SK-N-SH treated with all-trans-retinoic acid at 6 μM for 48 hours (cell line): ENCODE measurements around the gene CHST6.

Experiments used
- ARNTL ChIP-seq: fragments of 450-650 bp; formaldehyde crosslinking; IDR thresholded peaks from 2 replicates; pipeline ENCODE4 v1.5.0; 2020; ENCODE audit warnings: low read depth, mild to moderate bottlenecking, moderate library complexity, borderline replicate concordance
- SNAI2 ChIP-seq: fragments of 250-450 bp; sonication (Bioruptor Pico); IDR thresholded peaks from 2 replicates; pipeline ENCODE4 v1.5.0; 2020; ENCODE audit warnings: mild to moderate bottlenecking, moderate library complexity
- TCF4 ChIP-seq: fragments of 250-450 bp; sonication (Bioruptor Pico); IDR thresholded peaks from 2 replicates; pipeline ENCODE4 v1.8.0; 2021; ENCODE audit warnings: mild to moderate bottlenecking, moderate library complexity, borderline replicate concordance
- TOX ChIP-seq: fragments of 250-450 bp; sonication (Bioruptor Pico); IDR thresholded peaks from 2 replicates; pipeline ENCODE4 v1.8.0; 2021; ENCODE audit warnings: mild to moderate bottlenecking, moderate library complexity, borderline replicate concordance
- TF ChIP-seq, protein P1 (sequence below): fragments of 250-450 bp; sonication (Bioruptor Pico); IDR thresholded peaks from 2 replicates; pipeline ENCODE4 v1.8.0; 2021; ENCODE audit warnings: low read depth, mild to moderate bottlenecking, moderate library complexity, borderline replicate concordance

DNA sequence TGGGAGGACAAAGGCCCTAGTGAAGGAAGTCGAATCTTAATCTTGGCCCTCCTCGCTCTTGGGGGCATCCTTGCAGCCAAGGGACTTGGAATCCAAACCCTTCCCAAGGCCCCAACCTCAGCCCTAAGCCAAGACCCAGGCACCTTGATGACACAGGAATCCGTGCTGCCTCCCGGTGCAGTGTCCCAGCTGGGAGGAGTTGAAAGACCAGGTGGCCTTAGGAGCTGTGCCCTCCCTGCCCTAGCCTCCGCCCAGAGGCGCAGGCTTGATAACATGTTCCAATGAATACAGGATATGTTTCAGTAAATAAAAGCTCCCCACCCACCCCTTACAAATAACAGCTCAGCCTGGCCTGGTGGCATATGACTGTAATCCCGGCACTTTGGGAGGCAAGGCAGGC is 40.7 kb upstream of the CHST6 start, which contains the start of gene CHST5:
- TF ChIP-seq SNAI2 (CRISPR knock-in tag) (no peak), TCF4 (no peak), ARNTL (CRISPR knock-in tag) (no peak), TOX (CRISPR knock-in tag) (no peak)
- TF ChIP-seq, protein P1, sequence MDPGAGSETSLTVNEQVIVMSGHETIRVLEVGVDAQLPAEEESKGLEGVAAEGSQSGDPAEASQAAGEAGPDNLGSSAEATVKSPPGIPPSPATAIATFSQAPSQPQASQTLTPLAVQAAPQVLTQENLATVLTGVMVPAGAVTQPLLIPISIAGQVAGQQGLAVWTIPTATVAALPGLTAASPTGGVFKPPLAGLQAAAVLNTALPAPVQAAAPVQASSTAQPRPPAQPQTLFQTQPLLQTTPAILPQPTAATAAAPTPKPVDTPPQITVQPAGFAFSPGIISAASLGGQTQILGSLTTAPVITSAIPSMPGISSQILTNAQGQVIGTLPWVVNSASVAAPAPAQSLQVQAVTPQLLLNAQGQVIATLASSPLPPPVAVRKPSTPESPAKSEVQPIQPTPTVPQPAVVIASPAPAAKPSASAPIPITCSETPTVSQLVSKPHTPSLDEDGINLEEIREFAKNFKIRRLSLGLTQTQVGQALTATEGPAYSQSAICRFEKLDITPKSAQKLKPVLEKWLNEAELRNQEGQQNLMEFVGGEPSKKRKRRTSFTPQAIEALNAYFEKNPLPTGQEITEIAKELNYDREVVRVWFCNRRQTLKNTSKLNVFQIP (CRISPR knock-in tag) = no peak
